ENCODE data around the gene NTMT1.
A peak's percentile ranks its signal among the peaks of the same experiment; 100 is the strongest.
"Not testable (repeated sequence)": the region's sequence is repeated elsewhere in the genome, so short reads cannot be mapped to it uniquely, and the experiment has no call there.

NTMT1 gene

GRCh38 chr9:129655696-129656095, 29.7 kb downstream of the NTMT1 start:
- DNase-seq: no peak

- peak; percentile 58 for DNase-seq
Measured at GRCh38 chr9:129656795-129657390, 30.9 kb downstream of the NTMT1 start.

- DNase-seq: no peak
Measured at GRCh38 chr9:129661029-129661428, 35.1 kb downstream of the NTMT1 start.

- not testable (repeated sequence) for DNase-seq
Measured at GRCh38 chr9:129662239-129662638, 36.3 kb downstream of the NTMT1 start.

- no peak for DNase-seq
Measured at GRCh38 chr9:129664746-129665388, 38.9 kb downstream of the NTMT1 start.

GRCh38 chr9:129665389-129665775, 39.4 kb downstream of the NTMT1 start, which contains the start of gene PRRX2:
PRRX2 (plus strand) TSS chr9:129665647; CDS start chr9:129665868, 221 bp downstream.
- peak; percentile 55 for DNase-seq

- DNase-seq: no peak
Measured at GRCh38 chr9:129665814-129666520, 40.0 kb downstream of the NTMT1 start.

GRCh38 chr9:129666575-129666974, 40.6 kb downstream of the NTMT1 start:
- DNase-seq: no peak

GRCh38 chr9:129667378-129667777, 41.4 kb downstream of the NTMT1 start:
- DNase-seq: no peak

- DNase-seq: no peak
Measured at GRCh38 chr9:129667850-129668249, 41.9 kb downstream of the NTMT1 start.

- DNase-seq: peak; percentile 64
Measured at GRCh38 chr9:129669141-129669718, 43.3 kb downstream of the NTMT1 start.

GRCh38 chr9:129669946-129670345, 44.0 kb downstream of the NTMT1 start:
- no peak for DNase-seq

- no peak for DNase-seq
Measured at GRCh38 chr9:129671065-129671464, 45.1 kb downstream of the NTMT1 start.

GRCh38 chr9:129671519-129671918, 45.6 kb downstream of the NTMT1 start:
- DNase-seq: no peak

GRCh38 chr9:129672702-129673101, 46.7 kb downstream of the NTMT1 start:
- no peak for DNase-seq

- no peak for DNase-seq
Measured at GRCh38 chr9:129673602-129674001, 47.6 kb downstream of the NTMT1 start.

GRCh38 chr9:129674229-129674628, 48.3 kb downstream of the NTMT1 start:
- DNase-seq: no peak

- peak; percentile 22 for DNase-seq
Measured at GRCh38 chr9:129675620-129676019, 49.7 kb downstream of the NTMT1 start.

- no peak for DNase-seq
Measured at GRCh38 chr9:129676287-129676686, 50.3 kb downstream of the NTMT1 start.

- peak; percentile 58 for DNase-seq
Measured at GRCh38 chr9:129676975-129677374, 51.0 kb downstream of the NTMT1 start.

- peak; percentile 48 for DNase-seq
Measured at GRCh38 chr9:129677456-129677855, 51.5 kb downstream of the NTMT1 start.

GRCh38 chr9:129678844-129679243, 52.9 kb downstream of the NTMT1 start:
- no peak for DNase-seq

- DNase-seq: no peak
Measured at GRCh38 chr9:129679537-129679936, 53.6 kb downstream of the NTMT1 start.

- no peak for DNase-seq
Measured at GRCh38 chr9:129681924-129682323, 56.0 kb downstream of the NTMT1 start.

Measured in fibroblast of upper back skin (primary cell).